GM10266 (cell line): ENCODE data around the gene SEMA4D.

Experiments
- DNase-seq: peaks from one replicate; pipeline ENCODE4 v3.0.0; 2012; ENCODE audit errors: extremely low spot score
- TF ChIP-seq, protein P1 (sequence below): IDR thresholded peaks from 2 replicates; pipeline ENCODE4 v1.5.1; 2012; ENCODE audit warnings: mild to moderate bottlenecking, low read depth; ENCODE audit not compliant: control insufficient read depth, insufficient read depth; ENCODE audit errors: missing control alignments

SEMA4D gene

GRCh38 chr9:89514956-89515355, 17.0 kb upstream of the SEMA4D start:
- TF ChIP-seq, protein P1, sequence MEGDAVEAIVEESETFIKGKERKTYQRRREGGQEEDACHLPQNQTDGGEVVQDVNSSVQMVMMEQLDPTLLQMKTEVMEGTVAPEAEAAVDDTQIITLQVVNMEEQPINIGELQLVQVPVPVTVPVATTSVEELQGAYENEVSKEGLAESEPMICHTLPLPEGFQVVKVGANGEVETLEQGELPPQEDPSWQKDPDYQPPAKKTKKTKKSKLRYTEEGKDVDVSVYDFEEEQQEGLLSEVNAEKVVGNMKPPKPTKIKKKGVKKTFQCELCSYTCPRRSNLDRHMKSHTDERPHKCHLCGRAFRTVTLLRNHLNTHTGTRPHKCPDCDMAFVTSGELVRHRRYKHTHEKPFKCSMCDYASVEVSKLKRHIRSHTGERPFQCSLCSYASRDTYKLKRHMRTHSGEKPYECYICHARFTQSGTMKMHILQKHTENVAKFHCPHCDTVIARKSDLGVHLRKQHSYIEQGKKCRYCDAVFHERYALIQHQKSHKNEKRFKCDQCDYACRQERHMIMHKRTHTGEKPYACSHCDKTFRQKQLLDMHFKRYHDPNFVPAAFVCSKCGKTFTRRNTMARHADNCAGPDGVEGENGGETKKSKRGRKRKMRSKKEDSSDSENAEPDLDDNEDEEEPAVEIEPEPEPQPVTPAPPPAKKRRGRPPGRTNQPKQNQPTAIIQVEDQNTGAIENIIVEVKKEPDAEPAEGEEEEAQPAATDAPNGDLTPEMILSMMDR = no peak
- no peak for DNase-seq

DNA sequence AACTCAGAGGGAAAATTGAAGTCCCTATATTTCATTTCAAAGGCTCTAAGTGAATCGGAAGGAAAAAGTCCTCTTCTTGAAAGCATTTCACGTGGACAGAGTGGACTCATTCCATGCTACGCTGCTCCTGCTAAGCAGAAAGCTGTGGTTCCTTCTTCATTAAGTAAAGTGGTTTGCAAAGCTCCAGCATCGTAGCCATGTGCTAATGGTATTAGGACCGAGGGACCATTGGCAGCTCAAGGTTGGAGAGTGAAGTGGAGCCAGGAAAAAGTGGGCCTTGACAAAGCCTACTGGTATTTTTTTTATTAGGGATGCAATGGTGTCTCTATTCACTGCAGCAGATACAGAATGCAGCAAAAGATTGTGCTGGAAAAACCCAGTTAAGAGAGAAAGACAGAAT, 16.4 kb upstream of the SEMA4D start:
- TF ChIP-seq, protein P1 = no peak
- DNase-seq = no peak

DNA sequence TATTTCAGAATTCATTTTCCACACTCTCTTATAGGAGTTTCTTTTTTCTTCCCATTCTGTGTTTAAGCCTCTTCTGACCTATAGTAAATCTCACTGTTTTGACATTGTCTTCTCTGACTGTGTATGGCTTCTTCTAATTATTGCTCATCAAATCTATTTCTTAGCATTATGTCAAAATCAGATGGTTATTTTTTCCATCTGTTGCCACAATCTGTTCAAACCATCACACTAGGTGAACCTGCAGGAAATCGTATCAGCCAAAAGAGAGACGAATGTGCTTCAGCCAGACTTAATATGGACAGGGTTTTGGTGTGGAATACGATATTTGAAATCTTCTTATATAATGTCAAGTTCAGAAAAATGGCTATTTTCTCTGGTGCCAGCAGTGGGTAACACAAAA, 15.9 kb upstream of the SEMA4D start:
- TF ChIP-seq, protein P1 = no peak
- DNase-seq = no peak

GRCh38 chr9:89512382-89512781, 14.5 kb upstream of the SEMA4D start:
- TF ChIP-seq, protein P1 = no peak
- no peak for DNase-seq

DNA sequence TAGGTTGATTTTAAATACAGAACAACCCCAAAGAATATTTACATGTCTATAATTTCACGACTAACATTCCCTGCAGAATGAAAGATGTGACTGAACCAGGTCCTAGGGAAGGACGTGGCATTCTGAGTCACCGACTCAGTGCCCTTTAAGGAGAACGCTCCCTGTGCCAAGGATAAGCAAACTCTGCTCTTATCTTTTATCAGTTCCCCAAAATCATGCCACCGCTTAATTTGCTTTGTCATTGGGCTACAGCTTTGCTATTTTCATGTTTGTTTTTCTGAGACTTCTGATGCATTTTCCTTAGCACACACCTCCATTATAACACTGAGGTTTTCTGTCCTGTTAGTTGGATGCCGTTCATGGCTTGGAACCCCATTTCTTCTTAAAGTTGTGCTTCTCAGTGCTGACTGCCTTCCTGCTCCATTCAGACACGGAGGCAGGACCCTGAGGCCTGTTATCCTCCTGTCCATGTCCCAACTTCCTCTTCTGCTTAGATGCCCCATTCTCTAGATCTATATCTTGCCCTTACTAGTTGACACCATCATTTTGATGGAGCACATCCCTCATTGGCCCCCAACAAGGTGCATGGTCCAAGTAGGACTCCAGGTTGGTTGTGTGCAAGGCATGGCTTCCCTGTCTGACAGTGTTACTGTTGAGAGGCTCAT, 11.2 kb upstream of the SEMA4D start:
- TF ChIP-seq, protein P1 = no peak

GRCh38 chr9:89505911-89506310, 8.0 kb upstream of the SEMA4D start:
- DNase-seq = no peak

More for the DNA sequence above, 11.2 kb upstream of the SEMA4D start:
- DNase-seq = no peak

GRCh38 chr9:89505048-89505447, 7.1 kb upstream of the SEMA4D start:
- TF ChIP-seq, protein P1 = no peak
- DNase-seq = no peak

More at GRCh38 chr9:89505911-89506310, 8.0 kb upstream of the SEMA4D start:
- TF ChIP-seq, protein P1 = no peak
